Stimulated activated naive CD8-positive, alpha-beta T cell treated with anti-CD3 and anti-CD28 coated beads, Interleukin-15, Interleukin-2, amounts not matched to agents 100 ng/mL and 50 ng/mL, for 24 hours (primary cell): ENCODE measurements around the gene KRT81.

ENCODE experiments used
- H3K27ac Mint-ChIP-seq: one replicate; pipeline ENCODE4 v1.8.0; 2021; ENCODE audit warnings: mild to moderate bottlenecking, mixed read lengths
- H3K27me3 Mint-ChIP-seq: one replicate; pipeline ENCODE4 v1.8.0; 2021; ENCODE audit warnings: mixed read lengths
- H3K36me3 Mint-ChIP-seq: one replicate; pipeline ENCODE4 v1.8.0; 2021; ENCODE audit warnings: low read depth, mixed read lengths
- H3K4me1 Mint-ChIP-seq: one replicate; pipeline ENCODE4 v1.8.0; 2021; ENCODE audit warnings: low read depth, mixed read lengths
- H3K4me3 Mint-ChIP-seq: one replicate; pipeline ENCODE4 v1.8.0; 2021; ENCODE audit warnings: mild to moderate bottlenecking, mixed read lengths
- H3K9me3 Mint-ChIP-seq: one replicate; pipeline ENCODE4 v1.8.0; 2021; ENCODE audit warnings: mixed read lengths

Gene KRT81

DNA sequence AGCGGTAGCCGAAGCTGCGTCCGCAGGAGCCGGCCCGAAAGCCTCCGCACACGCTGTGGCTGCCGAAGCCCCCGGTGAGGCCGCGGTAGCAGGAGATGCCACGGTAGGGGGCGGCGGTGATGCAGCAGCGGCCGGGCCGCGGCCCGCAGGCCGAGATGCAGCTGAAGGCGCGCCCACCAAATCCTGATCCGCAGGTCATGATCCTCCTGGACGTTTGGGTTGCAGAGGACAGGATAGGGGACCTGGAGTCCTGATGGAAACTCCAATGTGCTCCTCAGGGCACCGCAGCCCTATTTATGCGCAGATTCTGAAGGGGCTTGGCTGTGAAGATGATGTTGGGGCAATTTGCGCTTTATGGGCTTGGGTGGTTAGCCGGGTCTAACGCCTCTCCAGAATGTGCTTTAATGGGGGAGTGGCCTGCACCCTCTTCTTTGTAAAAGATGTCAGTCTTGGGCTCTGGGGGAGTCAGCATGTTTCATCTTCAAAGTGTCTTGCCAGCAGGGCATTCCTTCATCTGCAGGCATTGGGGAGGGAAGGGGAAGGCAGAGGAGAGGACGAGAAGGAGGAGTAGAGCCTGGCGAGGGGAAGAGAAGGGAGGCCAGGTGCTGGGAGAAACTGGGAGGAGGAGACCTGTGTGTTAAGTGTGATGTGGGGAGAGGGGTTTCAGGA, at the start of gene KRT81:
KRT81 (minus strand) TSS at position 268 of the 669 bp plus-strand sequence; CDS start at position 199, 69 bp downstream.
- H3K36me3 Mint-ChIP-seq: no peaks in the 10 kb centered on the region
- no peak within 1 kb of the TSS for H3K27ac Mint-ChIP-seq
- peaks cover 4% of the 10 kb centered on the region for H3K27me3 Mint-ChIP-seq
- no peak within 1 kb of the TSS for H3K4me3 Mint-ChIP-seq
- no peaks in the 10 kb centered on the region for H3K9me3 Mint-ChIP-seq
- peaks cover 7% of the 10 kb centered on the region for H3K4me1 Mint-ChIP-seq

DNA sequence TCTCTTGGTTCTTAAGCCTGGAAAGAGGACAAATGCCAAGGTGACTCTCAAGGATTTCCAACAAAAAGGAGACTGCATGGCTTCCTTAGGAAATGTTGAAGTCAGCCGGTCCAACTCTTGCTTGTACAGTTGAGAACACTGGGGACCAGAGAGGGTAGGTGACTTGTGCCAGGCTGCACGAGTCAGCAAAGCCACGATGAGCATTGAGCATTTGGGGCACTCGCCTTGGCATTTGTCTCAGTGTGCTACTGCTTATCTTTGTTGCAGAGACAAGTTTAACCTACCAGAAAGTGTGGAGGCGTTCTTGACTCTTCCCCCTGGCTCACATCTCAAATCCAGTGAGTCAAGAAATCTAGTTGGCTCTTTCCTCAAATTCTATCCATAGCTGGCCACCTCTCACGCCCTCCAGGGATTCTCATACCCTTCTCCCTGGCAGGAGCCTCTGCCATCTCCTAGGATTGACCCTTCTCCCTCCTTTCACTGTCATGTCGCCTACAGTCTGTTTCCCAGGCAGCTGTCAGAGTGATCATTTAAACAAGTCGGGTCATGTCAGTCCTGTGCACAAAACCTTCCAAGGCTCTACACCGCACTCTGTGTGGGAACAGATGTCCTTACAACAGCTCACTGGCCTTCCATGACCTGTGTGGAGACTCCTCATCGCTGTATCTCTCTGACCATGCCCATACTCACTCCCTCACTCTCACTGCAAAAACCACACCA, 47.1 kb upstream of the KRT81 start:
- peaks cover 7% of the 10 kb centered on the region for H3K27me3 Mint-ChIP-seq
- no peaks in the 10 kb centered on the region for H3K9me3 Mint-ChIP-seq
- no peak overlapping the region for H3K4me3 Mint-ChIP-seq
- peaks cover 9% of the 10 kb centered on the region for H3K4me1 Mint-ChIP-seq
- H3K36me3 Mint-ChIP-seq: no peaks in the 10 kb centered on the region
- H3K27ac Mint-ChIP-seq: no peak overlapping the region

- Mint-ChIP-seq H3K27me3 (peaks cover 7% of the 10 kb centered on the region), H3K4me3 (no peak overlapping the region), H3K27ac (no peak overlapping the region), H3K4me1 (peaks cover 9% of the 10 kb centered on the region), H3K9me3 (no peaks in the 10 kb centered on the region), H3K36me3 (no peaks in the 10 kb centered on the region)
Measured at GRCh38 chr12:52337054-52337453, 45.7 kb upstream of the KRT81 start.

- Mint-ChIP-seq H3K27ac (peak overlapping the region; percentile 1), H3K4me3 (no peak overlapping the region), H3K4me1 (peaks cover 9% of the 10 kb centered on the region), H3K36me3 (no peaks in the 10 kb centered on the region), H3K9me3 (no peaks in the 10 kb centered on the region), H3K27me3 (peaks cover 7% of the 10 kb centered on the region)
Measured at GRCh38 chr12:52336641-52337040, 45.3 kb upstream of the KRT81 start.

- no peak overlapping the region for H3K27ac Mint-ChIP-seq
- H3K4me3 Mint-ChIP-seq: no peak overlapping the region
- peaks cover 9% of the 10 kb centered on the region for H3K4me1 Mint-ChIP-seq
- H3K9me3 Mint-ChIP-seq: no peaks in the 10 kb centered on the region
- H3K36me3 Mint-ChIP-seq: no peaks in the 10 kb centered on the region
- peaks cover 7% of the 10 kb centered on the region for H3K27me3 Mint-ChIP-seq
Measured at GRCh38 chr12:52335598-52336262, 44.4 kb upstream of the KRT81 start.

DNA sequence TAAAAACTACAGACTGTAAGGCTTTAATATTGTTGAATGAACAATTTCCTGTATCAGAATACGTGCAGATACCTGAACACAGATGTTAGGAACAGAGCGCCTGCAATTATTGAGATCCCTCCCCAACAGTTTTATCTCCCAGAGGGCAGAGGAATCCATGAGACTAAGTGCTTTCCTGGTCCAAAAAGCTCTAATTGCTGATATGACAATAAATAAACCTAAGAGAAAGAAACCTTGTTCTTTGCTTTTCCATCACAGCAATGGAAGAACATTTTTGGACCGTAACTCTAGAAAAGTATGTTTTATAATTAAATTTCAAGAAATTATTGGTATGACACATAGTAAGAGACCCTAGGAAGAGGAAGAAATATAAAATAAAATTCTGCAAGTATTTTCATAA, 42.9 kb upstream of the KRT81 start:
- H3K27ac Mint-ChIP-seq: no peak overlapping the region
- no peaks in the 10 kb centered on the region for H3K36me3 Mint-ChIP-seq
- H3K4me1 Mint-ChIP-seq: peaks cover 9% of the 10 kb centered on the region
- peaks cover 10% of the 10 kb centered on the region for H3K27me3 Mint-ChIP-seq
- no peak overlapping the region for H3K4me3 Mint-ChIP-seq
- H3K9me3 Mint-ChIP-seq: no peaks in the 10 kb centered on the region

- Mint-ChIP-seq H3K27ac (no peak overlapping the region), H3K27me3 (peaks cover 3% of the 10 kb centered on the region), H3K9me3 (no peaks in the 10 kb centered on the region), H3K36me3 (no peaks in the 10 kb centered on the region), H3K4me3 (no peak overlapping the region), H3K4me1 (peaks cover 9% of the 10 kb centered on the region)
Measured at GRCh38 chr12:52333321-52333720, 42.0 kb upstream of the KRT81 start.

DNA sequence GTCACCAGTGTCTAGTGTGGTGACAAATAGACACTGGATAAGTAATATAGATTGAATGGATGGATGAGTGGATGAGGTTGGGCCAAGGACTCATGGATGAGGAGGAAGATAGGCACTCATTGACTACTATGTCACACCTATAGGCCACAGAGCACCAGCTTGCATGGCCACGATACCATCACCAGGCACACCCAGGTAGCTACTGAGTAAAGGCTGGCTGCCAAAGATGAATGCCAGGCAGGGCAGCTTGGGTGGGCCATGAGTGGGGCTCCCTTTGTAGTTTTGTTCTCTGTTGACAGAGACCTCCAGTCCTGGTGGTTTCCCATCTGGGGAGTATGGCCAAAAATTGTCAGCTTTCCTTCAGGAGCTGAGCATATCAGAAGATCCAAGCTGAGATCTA, 41.0 kb upstream of the KRT81 start:
- H3K4me3 Mint-ChIP-seq: no peak overlapping the region
- no peaks in the 10 kb centered on the region for H3K36me3 Mint-ChIP-seq
- H3K27me3 Mint-ChIP-seq: peaks cover 3% of the 10 kb centered on the region
- no peaks in the 10 kb centered on the region for H3K9me3 Mint-ChIP-seq
- H3K4me1 Mint-ChIP-seq: peaks cover 15% of the 10 kb centered on the region
- no peak overlapping the region for H3K27ac Mint-ChIP-seq

- no peaks in the 10 kb centered on the region for H3K9me3 Mint-ChIP-seq
- no peak overlapping the region for H3K4me3 Mint-ChIP-seq
- H3K36me3 Mint-ChIP-seq: no peaks in the 10 kb centered on the region
- H3K4me1 Mint-ChIP-seq: peaks cover 16% of the 10 kb centered on the region
- peaks cover 3% of the 10 kb centered on the region for H3K27me3 Mint-ChIP-seq
- H3K27ac Mint-ChIP-seq: no peak overlapping the region
Measured at GRCh38 chr12:52331833-52332232, 40.5 kb upstream of the KRT81 start.

- peaks cover 6% of the 10 kb centered on the region for H3K27me3 Mint-ChIP-seq
- no peaks in the 10 kb centered on the region for H3K9me3 Mint-ChIP-seq
- H3K4me3 Mint-ChIP-seq: no peak overlapping the region
- H3K36me3 Mint-ChIP-seq: no peaks in the 10 kb centered on the region
- peaks cover 11% of the 10 kb centered on the region for H3K4me1 Mint-ChIP-seq
- H3K27ac Mint-ChIP-seq: no peak overlapping the region
Measured at GRCh38 chr12:52331039-52331438, 39.7 kb upstream of the KRT81 start.

GRCh38 chr12:52327830-52328500, 36.6 kb upstream of the KRT81 start:
- Mint-ChIP-seq H3K27me3 (peaks cover 14% of the 10 kb centered on the region), H3K4me1 (peaks cover 11% of the 10 kb centered on the region), H3K36me3 (no peaks in the 10 kb centered on the region), H3K9me3 (no peaks in the 10 kb centered on the region), H3K4me3 (no peak overlapping the region), H3K27ac (no peak overlapping the region)

DNA sequence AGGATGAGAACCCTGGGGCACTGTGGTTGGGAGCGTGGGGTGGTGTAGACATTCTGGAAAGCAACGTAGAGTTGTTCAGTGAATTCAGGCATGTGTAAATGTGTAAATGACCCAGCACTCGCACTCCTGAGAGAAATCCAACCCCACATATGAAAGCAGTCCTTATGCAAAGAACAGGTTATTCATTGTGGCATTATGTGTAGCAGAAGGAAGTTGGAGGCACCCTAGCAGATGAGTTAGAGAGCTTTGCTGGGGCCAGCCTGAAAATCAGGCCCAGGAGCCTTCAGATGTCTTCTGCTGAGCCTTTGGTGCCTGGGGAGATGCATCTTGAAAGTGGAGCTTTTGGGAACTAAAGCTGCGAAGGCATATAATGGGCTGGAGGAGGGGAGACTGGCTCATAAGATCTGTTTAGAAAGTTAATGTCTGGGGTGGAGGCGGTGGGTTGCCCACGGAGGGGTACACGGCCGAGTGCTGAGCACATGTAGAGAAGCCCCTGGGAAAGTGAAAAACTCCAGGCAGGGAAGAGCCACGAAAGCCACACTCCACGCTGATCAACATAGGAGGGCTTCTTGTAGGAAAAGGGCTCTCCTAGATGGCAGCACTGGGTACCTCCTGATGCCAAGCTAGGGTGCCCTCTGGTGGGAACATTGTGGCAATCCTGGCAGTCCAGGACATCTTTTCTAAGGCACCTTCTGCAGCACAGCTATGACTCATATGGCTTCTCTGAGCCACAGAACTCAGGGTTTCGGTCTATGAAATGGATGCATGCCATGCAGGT, 35.9 kb upstream of the KRT81 start:
- Mint-ChIP-seq H3K27me3 (peaks cover 19% of the 10 kb centered on the region), H3K9me3 (no peaks in the 10 kb centered on the region), H3K4me1 (peaks cover 11% of the 10 kb centered on the region), H3K27ac (no peak overlapping the region), H3K4me3 (no peak overlapping the region), H3K36me3 (no peaks in the 10 kb centered on the region)

GRCh38 chr12:52324153-52324444, 32.8 kb upstream of the KRT81 start:
- Mint-ChIP-seq H3K27me3 (peaks cover 25% of the 10 kb centered on the region), H3K4me1 (peaks cover 11% of the 10 kb centered on the region)

DNA sequence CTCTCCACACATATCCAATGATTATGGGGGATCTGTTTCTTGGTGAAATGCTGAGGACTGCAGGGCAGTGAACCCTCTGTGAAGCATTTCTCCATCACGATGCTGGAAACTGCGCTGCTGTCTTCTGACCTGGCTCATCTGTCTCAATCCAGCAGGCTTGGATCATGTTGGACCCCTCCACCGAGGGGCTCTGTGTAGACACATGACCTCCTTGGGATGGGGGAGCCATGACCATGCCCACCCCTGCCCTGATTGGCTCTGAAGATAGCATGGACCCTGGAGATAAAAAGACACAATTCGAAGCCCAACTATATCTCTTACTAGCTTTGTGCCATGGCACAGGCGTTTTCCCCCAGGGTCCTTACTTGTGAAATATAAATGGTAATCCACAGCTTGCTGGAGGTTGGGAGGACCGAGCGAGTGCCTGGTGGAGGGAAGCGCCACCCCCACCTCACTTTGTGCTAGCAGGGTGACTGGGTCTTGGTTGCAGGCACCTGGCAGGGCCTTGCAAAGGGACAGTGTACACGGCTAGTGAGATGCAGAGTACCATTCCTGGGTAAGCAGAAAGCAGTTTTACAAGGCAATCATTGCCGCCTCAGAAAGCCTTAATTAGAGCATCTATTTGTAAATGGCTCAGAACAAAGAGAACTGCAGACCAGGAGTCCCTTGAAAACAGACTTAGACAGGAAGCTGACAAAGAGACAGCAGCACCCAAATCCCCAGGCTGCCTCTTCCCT, 32.2 kb upstream of the KRT81 start:
- Mint-ChIP-seq H3K36me3 (no peaks in the 10 kb centered on the region), H3K4me3 (no peak overlapping the region), H3K9me3 (no peaks in the 10 kb centered on the region), H3K27me3 (peaks cover 26% of the 10 kb centered on the region), H3K27ac (no peak overlapping the region), H3K4me1 (peaks cover 11% of the 10 kb centered on the region)

More at GRCh38 chr12:52324153-52324444, 32.8 kb upstream of the KRT81 start:
- H3K9me3 Mint-ChIP-seq: no peaks in the 10 kb centered on the region
- no peak overlapping the region for H3K27ac Mint-ChIP-seq
- no peak overlapping the region for H3K4me3 Mint-ChIP-seq
- H3K36me3 Mint-ChIP-seq: no peaks in the 10 kb centered on the region
